ENCODE results near the gene TRIM9.
"Not testable (repeated sequence)": the region's sequence is repeated elsewhere in the genome, so short reads cannot be mapped to it uniquely, and the experiment has no call there.

The TRIM9 gene

GRCh38 chr14:50947446-50947845 lies 147.5 kb downstream of the TRIM9 start:
- no peak overlapping the region for H3K4me3 ChIP-seq (ENCODE audit: low read depth, low read length)
- TF ChIP-seq, protein P1, sequence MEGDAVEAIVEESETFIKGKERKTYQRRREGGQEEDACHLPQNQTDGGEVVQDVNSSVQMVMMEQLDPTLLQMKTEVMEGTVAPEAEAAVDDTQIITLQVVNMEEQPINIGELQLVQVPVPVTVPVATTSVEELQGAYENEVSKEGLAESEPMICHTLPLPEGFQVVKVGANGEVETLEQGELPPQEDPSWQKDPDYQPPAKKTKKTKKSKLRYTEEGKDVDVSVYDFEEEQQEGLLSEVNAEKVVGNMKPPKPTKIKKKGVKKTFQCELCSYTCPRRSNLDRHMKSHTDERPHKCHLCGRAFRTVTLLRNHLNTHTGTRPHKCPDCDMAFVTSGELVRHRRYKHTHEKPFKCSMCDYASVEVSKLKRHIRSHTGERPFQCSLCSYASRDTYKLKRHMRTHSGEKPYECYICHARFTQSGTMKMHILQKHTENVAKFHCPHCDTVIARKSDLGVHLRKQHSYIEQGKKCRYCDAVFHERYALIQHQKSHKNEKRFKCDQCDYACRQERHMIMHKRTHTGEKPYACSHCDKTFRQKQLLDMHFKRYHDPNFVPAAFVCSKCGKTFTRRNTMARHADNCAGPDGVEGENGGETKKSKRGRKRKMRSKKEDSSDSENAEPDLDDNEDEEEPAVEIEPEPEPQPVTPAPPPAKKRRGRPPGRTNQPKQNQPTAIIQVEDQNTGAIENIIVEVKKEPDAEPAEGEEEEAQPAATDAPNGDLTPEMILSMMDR (IDR thresholded peaks at IDR 0.05; ENCODE audit: borderline replicate concordance, insufficient read depth, low read depth, low read length) = no peak

DNA sequence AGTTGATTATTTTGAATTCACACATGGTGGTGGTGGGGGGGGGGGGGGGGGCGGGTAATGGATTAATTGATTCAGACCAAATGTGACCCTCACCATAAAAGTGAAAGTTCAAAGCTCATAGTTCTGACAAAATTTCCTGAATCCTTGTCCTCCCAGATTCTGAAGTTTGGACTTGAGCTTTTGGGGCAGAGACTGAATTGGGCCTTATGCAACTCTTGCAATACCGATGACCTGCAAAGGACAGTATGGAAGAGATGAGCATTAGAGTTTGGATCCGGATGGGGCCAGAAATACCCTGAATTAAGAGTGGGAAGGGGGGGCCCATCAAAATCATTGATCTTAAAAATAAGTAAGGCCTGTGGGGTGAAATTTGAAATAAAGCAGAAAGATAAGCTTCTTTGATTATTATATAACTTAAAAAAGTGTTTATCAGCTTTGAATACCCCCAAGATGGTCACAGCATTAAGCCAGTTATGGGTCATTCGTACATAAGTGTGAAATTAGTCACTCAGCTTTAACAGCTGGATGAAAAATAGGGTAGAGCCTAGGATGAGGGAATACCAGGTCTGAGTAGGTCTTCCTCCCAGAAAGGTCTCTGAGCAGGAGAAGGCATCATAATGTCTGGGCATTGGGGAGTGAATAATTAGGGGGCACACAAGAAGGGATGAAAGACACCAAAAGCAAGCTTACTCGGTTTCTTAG lies 148.5 kb downstream of the TRIM9 start:
- H3K4me3 ChIP-seq (ENCODE audit: low read depth, low read length) = no peak overlapping the region
- TF ChIP-seq, protein P1 (IDR thresholded peaks at IDR 0.05; ENCODE audit: borderline replicate concordance, insufficient read depth, low read depth, low read length) = no peak

DNA sequence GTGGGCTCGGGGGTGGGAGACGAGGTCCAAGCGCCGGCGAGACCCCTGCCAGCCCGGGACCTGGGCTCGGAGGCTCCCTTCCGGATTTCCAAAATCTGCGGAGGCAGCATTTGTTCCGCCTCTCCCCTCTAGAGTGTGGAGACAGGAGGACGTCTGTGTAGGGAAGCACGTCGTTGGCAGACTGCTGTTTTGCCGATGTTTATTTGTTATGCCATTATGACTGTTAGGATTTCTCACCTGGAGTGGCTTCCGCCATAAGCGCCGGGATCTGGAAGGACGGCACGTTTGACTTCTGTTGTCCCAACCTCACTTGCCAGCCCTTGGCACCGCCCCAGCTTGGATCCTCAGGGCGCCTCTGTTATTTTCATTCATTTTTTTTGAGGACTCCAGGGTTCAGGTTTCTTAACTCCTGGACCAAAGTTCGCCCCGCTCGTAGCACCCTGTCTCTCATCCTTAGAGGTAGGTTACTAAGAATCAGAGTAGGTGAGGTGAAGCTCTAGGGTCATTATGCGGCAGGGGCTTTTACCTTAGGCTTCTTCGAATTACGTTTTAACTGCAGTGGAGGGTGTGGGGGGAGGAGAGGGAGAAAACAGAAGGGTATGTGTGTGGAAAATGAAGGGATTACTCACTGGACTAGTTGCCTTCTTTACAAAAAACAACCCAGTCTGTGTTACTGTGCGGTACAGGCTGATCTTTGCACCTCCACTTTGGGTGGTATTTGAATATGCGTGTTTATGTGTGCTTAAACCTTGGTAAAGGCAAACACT lies 150.1 kb downstream of the TRIM9 start:
- H3K4me3 ChIP-seq (ENCODE audit: low read depth, low read length) = peak overlapping the region; percentile 57
- TF ChIP-seq, protein P1 (IDR thresholded peaks at IDR 0.05; ENCODE audit: borderline replicate concordance, insufficient read depth, low read depth, low read length) = no peak

DNA sequence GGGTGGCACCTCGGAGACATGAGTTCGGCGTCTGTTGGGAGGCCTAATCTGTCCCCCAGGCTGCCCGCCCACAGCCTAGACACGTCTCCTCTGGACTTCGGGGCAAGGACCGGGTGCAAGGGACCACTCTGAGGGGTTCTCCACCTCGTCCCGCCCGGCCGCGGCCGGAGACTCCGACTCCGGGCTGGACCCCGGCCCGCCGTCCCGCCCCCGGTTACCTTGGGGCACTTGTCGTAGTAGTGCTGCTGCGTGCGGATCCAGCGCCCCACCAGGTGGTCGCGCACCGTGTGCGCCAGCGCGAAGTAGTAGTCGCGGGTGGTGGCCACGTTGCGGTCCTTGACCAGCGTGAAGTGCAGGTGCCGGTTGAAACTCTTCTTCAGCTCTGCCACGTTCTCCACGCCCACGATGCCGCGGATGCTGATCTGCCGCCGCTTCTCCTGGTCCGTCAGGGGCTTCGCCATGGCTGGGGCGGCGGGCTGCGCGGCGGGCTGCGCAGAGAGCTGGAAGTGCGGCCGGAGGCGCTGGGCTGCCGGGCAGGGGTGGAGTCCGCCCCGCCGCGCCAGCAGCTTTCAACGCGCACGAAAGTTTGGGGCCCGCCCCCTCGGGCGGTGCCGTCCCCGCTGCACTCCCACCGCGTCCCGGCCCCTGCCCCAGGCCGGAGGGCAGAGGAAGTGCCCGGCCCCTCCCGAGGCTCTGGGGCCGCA lies 150.8 kb downstream of the TRIM9 start, which contains the start of gene PYGL:
Gene PYGL (minus strand): TSS at position 541 of the 704 bp plus-strand sequence. CDS start 80 bp downstream, at position 461.
- TF ChIP-seq, protein P1 (IDR thresholded peaks at IDR 0.05; ENCODE audit: borderline replicate concordance, insufficient read depth, low read depth, low read length) = no peak
- H3K4me3 ChIP-seq (ENCODE audit: low read depth, low read length) = peak within 1 kb of the TSS; percentile 57

GRCh38 chr14:50943261-50943942 lies 151.5 kb downstream of the TRIM9 start:
- TF ChIP-seq, protein P1 (IDR thresholded peaks at IDR 0.05; ENCODE audit: borderline replicate concordance, insufficient read depth, low read depth, low read length) = no peak
- peak overlapping the region; percentile 57 for H3K4me3 ChIP-seq (ENCODE audit: low read depth, low read length)

DNA sequence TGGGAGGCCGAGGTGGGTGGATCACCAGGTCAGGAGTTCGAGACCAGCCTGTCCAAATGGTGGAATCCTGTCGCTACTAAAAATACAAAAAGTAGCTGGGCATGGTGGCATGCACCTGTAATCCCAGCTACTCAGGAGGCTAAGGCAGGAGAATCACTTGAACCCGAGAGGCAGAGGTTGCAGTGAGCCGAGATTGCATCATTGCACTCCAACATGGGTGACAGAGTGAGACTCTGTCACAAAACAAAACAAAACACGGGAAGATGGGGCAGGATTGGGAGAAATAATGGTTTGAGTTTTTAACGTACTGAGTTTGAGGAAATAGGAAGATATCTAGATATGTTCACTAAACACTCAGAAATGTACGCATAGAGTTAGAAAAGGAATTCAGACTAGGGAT lies 153.3 kb downstream of the TRIM9 start:
- not testable (repeated sequence) for H3K4me3 ChIP-seq (ENCODE audit: low read depth, low read length)

DNA sequence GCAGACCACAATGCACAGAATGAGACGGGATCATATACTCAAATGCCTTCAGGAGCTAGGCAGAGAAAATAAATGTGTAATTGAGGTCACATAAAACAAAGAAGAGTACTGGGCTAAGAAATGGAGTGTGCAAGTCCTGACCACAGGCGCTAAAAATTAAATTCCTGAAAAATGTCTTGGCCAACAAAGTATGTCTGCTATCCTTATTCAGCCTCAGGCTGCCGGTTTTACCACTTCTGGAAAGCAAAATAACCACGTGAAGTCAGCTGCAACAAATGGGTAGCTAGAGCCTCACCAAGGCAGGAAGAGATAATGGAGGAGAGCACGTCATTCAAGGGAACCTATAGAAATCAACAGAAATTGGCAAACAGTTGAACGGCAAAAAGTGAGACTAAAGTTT lies 153.8 kb downstream of the TRIM9 start:
- TF ChIP-seq, protein P1 (IDR thresholded peaks at IDR 0.05; ENCODE audit: borderline replicate concordance, insufficient read depth, low read depth, low read length) = no peak
- no peak overlapping the region for H3K4me3 ChIP-seq (ENCODE audit: low read depth, low read length)

Measured in GM12875 (cell line).